ENCODE data around the gene ZC3HAV1. TPM values are rescaled to one million over a fixed set of nuclear protein-coding genes. Genes with fewer than 3 reads are reported as not detected.
A peak's percentile ranks its signal among the peaks of the same experiment; 100 is the strongest.
"Not testable (repeated sequence)": the region's sequence is repeated elsewhere in the genome, so short reads cannot be mapped to it uniquely, and the experiment has no call there.

Gene ZC3HAV1
- total RNA-seq, 3 donors from 2014 or later: 22.1 to 41.3 (median 37.7) TPM

DNA sequence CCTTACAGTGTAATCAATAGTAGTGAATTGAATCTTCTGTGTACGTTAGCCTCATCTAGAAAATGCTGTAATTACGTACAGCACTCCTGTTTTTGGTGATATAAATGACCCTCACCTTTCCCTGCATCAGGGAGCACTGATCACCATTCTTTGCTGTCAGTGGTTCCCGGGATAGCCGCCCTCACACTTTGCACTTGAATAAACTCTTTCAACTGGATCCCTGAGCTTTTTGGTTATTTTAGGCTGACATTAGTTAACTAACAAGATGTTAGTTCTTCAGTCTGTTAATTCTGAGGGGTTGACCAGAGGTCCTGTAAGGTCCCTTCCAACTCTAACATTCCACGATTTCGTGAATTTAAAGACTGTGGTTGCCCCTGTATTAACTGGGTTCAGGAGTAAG is 23.4 kb upstream of the ZC3HAV1 start:
- TF ChIP-seq POLR2AphosphoS5 (IDR thresholded peaks at IDR 0.05) (no peak), POLR2A (IDR thresholded peaks at IDR 0.05) (no peak)
- TF ChIP-seq, protein P1, sequence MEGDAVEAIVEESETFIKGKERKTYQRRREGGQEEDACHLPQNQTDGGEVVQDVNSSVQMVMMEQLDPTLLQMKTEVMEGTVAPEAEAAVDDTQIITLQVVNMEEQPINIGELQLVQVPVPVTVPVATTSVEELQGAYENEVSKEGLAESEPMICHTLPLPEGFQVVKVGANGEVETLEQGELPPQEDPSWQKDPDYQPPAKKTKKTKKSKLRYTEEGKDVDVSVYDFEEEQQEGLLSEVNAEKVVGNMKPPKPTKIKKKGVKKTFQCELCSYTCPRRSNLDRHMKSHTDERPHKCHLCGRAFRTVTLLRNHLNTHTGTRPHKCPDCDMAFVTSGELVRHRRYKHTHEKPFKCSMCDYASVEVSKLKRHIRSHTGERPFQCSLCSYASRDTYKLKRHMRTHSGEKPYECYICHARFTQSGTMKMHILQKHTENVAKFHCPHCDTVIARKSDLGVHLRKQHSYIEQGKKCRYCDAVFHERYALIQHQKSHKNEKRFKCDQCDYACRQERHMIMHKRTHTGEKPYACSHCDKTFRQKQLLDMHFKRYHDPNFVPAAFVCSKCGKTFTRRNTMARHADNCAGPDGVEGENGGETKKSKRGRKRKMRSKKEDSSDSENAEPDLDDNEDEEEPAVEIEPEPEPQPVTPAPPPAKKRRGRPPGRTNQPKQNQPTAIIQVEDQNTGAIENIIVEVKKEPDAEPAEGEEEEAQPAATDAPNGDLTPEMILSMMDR (IDR thresholded peaks at IDR 0.05): no peak
- DNase-seq (ENCODE audit: low spot score in 2 of 2): no peak
- Histone ChIP-seq H3K27me3 (no peaks in the 10 kb centered on the region), H3K4me3 (peak overlapping the region; percentile 49 to 72 (median 56)), H3K36me3 (no peaks in the 10 kb centered on the region), H3K4me1 (no peaks in the 10 kb centered on the region), H3K9me3 (no peaks in the 10 kb centered on the region), H3K27ac (peak overlapping the region; percentile 27 to 29)
- intact Hi-C loops (cut with DNase I; ENCODE audit: low total_unique reads): no loop called here

DNA sequence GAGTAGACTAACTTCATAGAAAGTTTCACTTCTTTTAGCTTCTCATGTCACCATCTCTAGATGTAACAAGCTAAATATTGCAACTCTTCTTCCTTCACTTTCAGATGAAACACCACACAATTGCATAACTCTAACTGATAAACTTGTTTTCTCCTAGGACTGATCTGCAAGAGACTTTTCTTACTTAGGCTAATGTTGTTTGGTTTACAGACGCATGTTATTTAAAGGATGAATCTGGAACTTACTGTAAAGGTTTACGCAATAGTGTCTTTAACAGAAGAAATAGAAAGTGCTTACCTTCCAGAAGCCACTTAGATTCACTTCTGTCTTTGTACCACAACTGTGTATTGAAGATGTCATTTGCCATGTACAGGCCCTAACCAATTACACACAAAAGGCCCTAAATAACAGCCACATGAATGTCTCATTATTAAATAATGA is 22.1 kb upstream of the ZC3HAV1 start:
- Histone ChIP-seq H3K27ac (no peak overlapping the region), H3K4me1 (no peaks in the 10 kb centered on the region)
- intact Hi-C loops (cut with DNase I; ENCODE audit: low total_unique reads): no loop called here

DNA sequence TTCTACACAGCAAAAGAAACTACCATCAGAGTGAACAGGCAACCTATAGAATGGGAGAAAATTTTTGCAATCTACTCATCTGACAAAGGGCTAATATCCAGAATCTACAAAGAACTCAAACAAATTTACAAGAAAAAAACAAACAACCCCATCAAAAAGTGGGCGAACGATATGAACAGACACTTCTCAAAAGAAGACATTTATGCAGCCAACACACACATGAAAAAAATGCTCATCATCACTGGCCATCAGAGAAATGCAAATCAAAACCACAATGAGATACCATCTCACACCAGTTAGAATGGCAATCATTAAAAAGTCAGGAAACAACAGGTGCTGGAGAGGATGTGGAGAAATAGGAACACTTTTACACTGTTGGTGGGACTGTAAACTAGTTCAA is 20.3 kb upstream of the ZC3HAV1 start:
- H3K9me3 ChIP-seq; H3K4me3 ChIP-seq; intact Hi-C loops (cut with DNase I; ENCODE audit: low total_unique reads); H3K36me3 ChIP-seq; H3K27me3 ChIP-seq; H3K4me1 ChIP-seq; DNase-seq (ENCODE audit: low spot score in 2 of 2); H3K27ac ChIP-seq: not testable (repeated sequence)

More for the DNA sequence above, 22.1 kb upstream of the ZC3HAV1 start:
- TF ChIP-seq POLR2A (IDR thresholded peaks at IDR 0.05): no peak
- TF ChIP-seq, protein P1 (IDR thresholded peaks at IDR 0.05): no peak
- no peak for TF ChIP-seq POLR2AphosphoS5 (IDR thresholded peaks at IDR 0.05)
- no peak overlapping the region for H3K4me3 ChIP-seq
- H3K9me3 ChIP-seq: no peaks in the 10 kb centered on the region
- no peaks in the 10 kb centered on the region for H3K36me3 ChIP-seq
- H3K27me3 ChIP-seq: no peaks in the 10 kb centered on the region
- DNase-seq (ENCODE audit: low spot score in 2 of 2): no peak

DNA sequence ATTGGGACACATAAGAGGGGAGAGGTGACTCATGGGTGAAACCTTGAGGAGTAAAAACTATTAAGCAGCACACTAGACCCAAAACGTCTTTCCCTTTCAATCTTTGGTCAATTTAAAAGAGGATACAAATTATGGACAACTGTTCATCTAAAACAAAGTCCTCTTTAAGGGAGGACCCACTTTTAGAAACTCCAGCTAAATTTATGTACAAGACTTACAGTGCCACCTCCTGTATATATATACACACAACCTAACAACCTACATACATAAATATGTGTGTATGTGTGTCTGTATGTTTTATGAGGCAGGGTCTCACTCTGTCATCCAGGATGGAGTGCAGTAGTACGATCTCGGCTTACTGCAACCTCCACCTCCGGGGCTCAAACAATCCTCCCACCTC is 18.1 kb upstream of the ZC3HAV1 start:
- no peak overlapping the region for H3K27ac ChIP-seq
- H3K27me3 ChIP-seq: no peaks in the 10 kb centered on the region
- TF ChIP-seq POLR2A (IDR thresholded peaks at IDR 0.05) (no peak), POLR2AphosphoS5 (IDR thresholded peaks at IDR 0.05) (no peak)
- TF ChIP-seq, protein P1 (IDR thresholded peaks at IDR 0.05): no peak
- no peaks in the 10 kb centered on the region for H3K4me1 ChIP-seq
- H3K4me3 ChIP-seq: no peak overlapping the region
- DNase-seq (ENCODE audit: low spot score in 2 of 2): no peak
- intact Hi-C loops (cut with DNase I; ENCODE audit: low total_unique reads): no loop called here
- H3K36me3 ChIP-seq: no peaks in the 10 kb centered on the region
- H3K9me3 ChIP-seq: no peaks in the 10 kb centered on the region

DNA sequence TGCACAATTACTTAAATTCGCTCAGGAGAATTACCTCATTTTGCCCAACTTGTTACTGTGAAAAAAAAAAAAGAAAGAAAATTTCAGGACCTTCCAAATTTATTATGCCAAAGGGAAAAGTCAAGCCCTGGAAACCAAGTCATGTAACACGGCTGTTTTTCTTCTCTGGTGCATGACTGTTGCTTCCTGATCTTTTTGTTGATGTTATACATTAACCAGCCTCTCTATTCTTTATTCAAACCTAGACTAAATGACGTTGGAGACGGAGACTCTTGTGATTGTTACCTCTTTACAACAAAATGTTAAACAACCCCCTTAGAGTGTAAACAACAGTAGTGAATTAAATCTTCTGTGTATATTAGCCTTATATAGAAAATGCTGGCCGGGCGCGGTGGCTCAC is 16.1 kb upstream of the ZC3HAV1 start:
- DNase-seq (ENCODE audit: low spot score in 2 of 2): no peak

DNA sequence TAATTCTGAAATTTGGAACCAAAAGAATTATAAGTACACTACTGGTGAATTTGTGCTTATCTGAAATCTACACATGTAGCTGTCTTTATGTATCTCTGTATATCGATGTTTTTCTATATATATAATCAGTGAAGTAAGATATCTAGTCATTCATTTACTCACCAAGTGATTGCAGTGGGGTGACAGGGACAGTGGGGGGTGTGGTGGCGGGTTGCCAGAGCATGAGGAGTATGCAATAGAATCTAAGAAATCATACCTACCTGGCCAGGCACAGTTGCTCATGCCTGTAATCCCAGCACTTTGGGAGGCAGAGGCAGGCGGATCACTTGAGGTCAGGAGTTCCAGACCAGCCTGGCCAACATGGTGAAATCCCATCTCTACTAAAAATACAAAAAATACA is 15.5 kb upstream of the ZC3HAV1 start:
- H3K36me3 ChIP-seq; H3K27ac ChIP-seq; intact Hi-C loops (cut with DNase I; ENCODE audit: low total_unique reads); H3K4me3 ChIP-seq; H3K4me1 ChIP-seq; DNase-seq (ENCODE audit: low spot score in 2 of 2); H3K27me3 ChIP-seq; H3K9me3 ChIP-seq: not testable (repeated sequence)

More for the DNA sequence above, 16.1 kb upstream of the ZC3HAV1 start:
- H3K9me3 ChIP-seq: no peaks in the 10 kb centered on the region
- no peaks in the 10 kb centered on the region for H3K4me1 ChIP-seq
- H3K27me3 ChIP-seq: no peaks in the 10 kb centered on the region
- H3K36me3 ChIP-seq: no peaks in the 10 kb centered on the region
- no peak overlapping the region for H3K4me3 ChIP-seq
- TF ChIP-seq, protein P1 (IDR thresholded peaks at IDR 0.05): no peak
- TF ChIP-seq POLR2A (IDR thresholded peaks at IDR 0.05): no peak
- TF ChIP-seq POLR2AphosphoS5 (IDR thresholded peaks at IDR 0.05): no peak
- H3K27ac ChIP-seq: no peak overlapping the region
- intact Hi-C loops (cut with DNase I; ENCODE audit: low total_unique reads): no loop called here
